ENCODE results near the gene CHST12.
A peak's percentile ranks its signal among the peaks of the same experiment; 100 is the strongest.

GRCh38 chr7:2381227-2381626, 22.2 kb upstream of the CHST12 start:
- TF ChIP-seq POLR2AphosphoS5 (IDR thresholded peaks at IDR 0.05; ENCODE audit: low read depth, low read length): no peak
- peak; percentile 44 for TF ChIP-seq POLR2A (IDR thresholded peaks at IDR 0.05; ENCODE audit: low read depth, low read length)

Data from GM12892 (cell line).